Raji (cell line): ENCODE data around the gene DOK7.

ENCODE experiments used
- POLR2A ChIP-seq: IDR thresholded peaks from 2 replicates; pipeline ENCODE4 v1.6.1; 2011; ENCODE audit warnings: low read depth, low read length, control low read depth; ENCODE audit not compliant: insufficient read depth

Gene DOK7

DNA sequence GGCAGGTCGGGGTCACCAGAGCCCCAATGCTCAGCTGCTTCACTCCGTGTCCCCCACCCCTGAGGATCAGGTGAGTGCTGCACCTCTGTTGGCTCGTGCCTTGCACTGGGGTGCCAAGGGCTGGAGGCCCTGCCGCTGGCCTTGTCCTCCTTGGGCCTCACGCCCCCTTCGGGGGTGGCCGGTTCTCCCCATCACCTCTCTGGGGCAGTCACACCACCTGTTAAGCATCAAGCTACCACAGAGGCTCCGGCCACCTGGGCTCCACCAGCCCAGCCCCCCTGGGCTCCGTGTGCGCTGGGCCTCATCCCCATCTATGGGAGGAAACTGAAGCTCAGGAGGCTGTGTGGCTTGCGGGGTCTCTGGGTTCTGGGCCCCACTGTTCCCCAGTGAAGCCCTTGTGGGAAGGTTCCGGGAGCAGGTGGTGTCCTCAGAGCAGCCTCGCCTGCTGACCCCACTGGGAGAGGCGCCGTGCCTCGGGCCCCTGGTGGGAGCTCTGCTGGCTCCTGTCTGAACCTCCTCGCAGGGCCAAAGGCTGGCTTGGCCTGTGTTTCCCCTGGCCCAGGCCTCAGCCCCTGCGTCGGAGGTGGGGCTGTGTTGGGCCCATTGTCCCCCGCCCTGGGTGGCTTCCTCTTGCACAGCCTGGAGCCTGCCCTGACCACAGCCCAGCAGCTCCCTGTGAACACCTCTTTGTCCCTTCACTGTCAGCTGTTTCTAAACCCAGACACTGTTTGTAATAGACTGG lies 30.8 kb downstream of the DOK7 start:
- no peak for TF ChIP-seq POLR2A

DNA sequence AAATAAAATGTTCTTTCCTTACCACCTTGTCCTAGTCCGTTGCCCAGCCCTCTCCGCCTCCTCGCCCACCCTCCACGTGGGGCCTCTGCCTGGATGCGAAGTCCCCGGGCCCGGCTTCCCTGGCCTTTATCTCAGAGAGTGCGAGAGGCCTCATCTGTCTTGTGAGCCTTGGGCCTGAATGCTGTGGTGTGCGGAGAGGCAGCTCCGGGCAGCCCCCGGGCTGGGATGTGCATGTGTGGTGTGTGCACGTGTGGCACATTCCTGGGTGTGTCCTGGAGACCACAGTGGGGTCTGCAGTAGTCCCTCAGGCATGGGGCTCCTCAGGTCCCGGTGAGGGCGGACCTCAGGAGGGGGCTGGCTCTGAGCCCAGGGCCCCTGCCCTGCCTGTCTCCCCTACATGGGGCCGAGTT lies 31.4 kb downstream of the DOK7 start:
- TF ChIP-seq POLR2A: no peak

DNA sequence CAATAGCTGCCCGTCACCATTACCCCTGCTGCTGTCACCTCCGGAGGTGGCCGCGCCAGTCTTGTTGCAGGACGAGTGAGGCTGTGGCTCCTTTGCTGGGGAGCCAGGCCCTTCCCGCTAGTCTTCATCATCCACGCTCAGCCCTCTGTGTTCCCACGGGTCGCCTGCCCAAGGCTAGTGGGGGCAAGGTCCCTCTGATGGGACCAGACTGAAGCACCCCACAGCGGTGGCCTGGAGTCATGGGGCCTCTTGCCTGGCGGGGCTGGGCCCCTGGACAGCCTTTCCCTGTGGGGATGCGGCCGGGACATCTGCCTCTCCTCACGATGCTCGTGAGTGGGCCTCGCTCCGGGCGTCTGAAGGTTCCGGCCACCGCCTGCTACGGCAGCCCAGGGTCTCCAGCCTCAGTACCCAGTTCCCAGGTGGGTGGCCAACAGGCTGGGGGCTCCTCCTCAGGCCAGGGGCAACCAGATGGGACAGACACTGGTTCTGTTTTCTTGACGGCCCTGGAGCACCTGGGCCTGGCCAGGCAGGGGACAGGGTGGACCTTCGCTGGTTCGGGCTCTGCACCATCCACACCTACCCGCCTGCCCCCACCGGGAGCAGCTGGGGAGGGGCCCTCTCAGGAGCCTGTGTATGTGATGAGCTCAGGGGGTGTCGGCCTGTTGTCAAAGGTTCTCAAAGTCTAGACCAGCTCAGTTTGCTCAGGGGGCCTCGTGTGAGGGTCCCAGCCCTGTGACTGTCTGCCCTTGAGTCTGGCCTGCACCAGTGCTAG lies 32.3 kb downstream of the DOK7 start:
- no peak for TF ChIP-seq POLR2A

DNA sequence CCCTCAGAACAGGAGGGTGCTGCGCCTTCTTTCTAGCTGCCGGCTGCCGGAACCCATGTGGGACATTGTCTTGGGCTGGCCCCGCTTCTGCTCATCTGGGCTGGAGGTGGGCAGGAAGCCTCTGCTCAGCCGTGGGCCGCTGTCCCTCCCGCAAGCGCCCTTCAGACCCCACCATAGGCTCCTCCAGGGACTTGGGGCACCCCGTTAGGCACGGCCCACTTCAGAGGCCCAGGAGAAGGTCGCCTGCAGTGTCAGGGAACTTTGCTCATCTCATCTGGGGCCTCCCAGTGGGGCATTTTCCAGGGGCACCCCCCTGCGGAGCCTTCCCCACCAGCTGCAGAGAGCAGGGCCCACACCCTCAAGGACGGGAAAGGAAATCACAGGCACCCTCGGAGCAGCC lies 32.9 kb downstream of the DOK7 start:
- TF ChIP-seq POLR2A: no peak

DNA sequence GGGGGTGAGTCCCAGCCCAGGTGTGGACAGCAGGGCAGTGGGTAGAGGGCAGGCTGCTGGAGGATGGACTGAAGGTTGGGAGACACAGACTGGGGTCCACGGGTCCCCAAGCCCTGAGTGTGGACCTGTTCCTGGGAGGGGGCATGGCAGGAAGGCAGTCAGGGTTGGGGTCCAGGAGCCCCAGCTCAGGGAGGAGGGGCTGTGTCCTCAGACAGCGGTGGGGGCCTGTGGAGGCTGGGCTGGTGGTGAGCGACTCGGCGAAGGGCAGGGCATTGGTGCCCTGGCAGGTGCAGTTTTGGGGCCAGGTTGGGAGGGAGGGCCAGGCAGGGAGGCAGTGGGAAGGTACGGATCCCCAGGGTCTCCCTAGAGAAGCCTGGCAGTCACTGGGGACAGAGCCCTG lies 34.0 kb downstream of the DOK7 start:
- no peak for TF ChIP-seq POLR2A

DNA sequence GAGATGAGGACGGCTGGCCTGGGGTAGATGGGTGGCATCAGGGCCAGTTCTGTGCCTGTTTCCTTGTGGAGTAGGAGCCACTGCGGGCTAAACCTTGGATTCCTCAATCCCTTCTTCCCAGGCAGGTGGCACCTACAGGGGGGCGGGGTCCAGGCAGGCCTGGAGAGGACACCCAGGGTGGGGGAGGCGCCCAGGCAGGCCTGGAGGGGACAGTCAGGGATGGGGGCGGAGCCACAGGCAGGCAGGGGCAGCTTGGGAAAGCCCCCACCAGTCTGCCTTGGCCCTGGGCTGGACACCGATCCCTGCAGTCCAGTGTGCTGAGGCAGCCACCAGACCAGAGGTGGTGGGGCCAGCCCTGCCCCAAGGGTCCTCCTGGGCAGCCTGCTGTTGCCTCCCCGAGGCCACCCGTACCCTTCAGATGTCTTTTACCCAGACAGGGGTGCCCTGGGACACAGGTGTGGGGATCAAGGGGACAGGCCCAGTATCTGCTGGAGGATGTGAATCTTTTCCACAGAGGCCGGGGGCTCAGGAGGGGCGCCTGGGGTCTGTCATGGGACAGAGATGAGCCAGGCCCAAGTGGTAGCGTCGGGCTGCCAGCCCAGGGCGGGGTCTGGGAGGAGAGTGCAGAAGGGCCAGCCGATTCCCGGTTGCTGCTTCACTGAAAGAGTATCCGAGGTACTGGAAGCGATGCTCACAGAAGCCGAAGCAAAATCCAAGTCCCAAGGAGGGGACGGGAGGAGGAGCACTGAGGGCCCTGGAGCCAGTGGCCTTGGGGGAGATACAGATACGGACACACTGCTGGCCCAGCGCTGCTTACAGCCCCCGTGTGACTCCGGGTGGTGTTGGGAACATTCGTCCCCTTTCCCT lies 34.6 kb downstream of the DOK7 start:
- no peak for TF ChIP-seq POLR2A

DNA sequence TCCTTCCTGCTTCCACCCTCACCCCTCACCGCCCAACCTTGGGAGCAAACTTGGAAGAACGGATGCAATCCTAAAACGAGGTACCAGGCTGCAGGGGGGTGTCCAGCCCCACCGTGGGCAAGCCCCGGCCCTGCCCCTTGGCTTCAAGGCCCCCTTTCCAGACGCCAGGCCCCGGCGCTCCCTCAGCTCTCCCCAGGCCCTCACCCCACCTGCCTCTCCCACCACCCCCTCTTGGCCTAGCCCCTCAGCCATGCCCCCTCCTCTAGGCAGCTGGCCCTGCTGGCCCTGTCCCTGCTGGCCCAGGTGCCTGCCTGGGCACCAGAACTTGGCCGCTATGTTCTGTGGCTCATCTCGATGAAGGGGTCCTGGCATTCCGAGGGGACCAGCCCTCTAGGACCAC lies 35.3 kb downstream of the DOK7 start:
- no peak for TF ChIP-seq POLR2A

DNA sequence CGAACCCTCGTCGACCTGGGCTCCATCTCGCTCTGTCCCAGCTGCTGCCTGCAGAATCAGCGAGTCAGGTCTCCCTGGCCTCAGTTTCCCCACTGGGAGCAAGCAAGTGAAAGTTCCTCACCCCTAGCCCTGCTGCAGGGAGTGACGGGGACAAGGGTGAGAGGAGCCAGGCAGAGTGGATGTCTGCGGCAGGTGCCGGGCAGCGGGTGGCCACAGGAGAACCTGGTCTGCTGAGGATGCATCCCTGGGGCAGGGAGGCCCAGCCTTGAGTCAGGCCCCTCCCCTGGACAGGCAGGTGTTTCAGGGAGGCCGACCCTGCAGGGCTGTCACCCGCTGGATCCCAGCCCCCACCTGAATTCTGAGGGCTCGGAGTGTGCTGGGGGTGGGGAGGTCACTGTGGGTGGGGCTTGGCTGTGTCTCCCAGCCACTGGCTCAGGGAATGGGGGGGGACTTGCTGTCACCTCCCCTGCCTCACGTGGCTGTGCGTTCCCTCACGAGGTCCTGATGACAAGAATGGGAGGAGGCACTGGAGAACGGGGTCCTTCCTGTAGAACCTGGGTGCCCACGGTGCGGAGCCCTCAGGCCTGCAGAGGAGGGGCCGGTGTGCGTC lies 35.9 kb downstream of the DOK7 start:
- no peak for TF ChIP-seq POLR2A

DNA sequence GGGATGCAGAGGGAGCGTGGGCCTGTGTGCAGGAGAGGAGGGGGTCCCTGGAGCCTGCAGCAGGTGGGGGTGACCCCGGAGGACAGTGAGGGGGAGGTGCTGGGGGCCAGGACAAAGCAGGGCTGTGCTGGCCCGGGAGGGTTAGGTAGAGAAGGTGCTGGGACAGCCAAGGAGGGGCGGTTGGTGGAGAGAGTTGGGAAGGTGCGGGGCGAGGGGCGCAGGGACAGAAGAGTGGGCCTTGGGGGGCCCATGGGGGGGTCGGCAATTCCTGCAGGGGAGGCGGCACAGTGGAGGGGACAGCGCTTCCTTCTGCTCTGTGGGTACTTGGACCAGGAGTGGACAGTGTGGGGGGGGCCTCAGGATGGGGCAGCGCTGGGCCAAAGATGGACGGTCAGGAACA lies 36.6 kb downstream of the DOK7 start:
- TF ChIP-seq POLR2A: no peak

DNA sequence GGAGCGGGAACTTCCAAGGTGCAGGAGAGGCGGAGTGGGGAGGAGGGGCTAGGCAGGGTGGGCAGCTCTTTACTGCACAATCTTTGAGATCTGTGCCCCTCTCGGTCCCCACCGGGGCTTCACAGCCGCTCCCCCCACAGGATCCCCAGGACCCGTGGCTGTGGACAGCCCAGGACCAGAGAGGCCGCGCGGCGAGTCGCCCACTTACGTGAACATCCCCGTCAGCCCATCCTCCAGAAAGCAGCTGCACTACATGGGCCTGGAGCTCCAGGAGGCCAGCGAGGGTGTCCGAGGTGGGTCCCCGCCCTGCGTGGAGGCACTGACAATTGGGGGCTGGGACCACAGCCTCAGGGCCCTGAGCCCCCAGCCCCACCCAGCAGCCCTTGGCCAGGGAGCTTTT lies 37.0 kb downstream of the DOK7 start:
- no peak for TF ChIP-seq POLR2A

DNA sequence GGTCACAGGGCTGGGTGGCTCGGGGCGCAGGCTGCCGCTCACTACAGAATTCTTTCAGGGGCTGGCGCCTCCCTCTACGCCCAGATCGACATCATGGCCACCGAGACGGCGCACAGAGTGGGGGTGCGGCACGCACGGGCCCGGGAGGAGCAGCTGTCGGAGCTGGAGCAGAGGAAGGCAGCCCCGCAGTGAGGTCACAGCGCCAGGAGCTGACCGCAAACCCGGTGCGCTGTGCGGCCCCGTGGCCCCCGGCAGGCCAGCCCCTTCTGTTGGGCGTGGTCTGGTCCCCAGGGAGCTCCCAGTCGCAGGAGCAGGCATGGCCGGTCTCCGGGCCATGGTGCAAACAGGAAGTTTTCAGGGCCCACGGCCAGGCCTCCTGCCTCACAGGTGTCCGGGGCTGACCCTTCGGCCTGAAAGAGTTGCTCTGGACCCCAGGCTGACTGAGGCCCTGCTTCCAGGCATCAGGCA lies 37.6 kb downstream of the DOK7 start:
- no peak for TF ChIP-seq POLR2A

DNA sequence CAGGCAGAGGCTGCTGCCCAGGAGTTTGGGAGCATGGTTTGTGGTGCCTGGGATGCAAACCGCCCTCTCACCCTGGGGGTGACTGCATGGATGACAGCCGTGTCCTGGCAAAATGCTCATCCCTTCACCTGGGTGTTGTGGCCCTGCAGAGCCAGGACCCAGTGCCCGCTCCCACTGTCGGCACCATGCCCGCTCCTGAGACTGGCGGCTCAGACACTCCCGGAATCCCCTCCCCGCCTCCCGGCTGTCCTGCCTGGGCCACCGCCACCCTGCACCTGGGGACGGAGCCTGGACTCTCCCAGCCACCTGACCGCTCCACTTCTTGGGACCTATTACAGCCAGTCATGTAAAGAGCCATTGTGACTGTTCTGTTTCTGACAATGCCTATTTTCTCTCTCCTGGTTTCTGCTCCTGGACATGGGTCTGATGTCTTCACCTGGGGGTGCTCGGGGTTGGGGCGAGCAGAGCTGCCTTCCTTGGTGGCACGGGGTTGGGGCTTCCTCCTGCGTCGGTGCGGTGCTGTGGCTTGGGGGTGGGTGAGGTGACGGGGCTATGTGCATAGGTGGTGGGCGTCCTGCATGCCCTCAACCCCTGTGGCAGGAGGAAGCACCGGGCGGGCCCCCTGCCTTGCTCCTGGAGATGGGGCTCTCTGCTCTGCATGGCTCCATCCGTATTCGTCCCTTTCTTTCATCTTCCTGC lies 38.2 kb downstream of the DOK7 start:
- TF ChIP-seq POLR2A: no peak

DNA sequence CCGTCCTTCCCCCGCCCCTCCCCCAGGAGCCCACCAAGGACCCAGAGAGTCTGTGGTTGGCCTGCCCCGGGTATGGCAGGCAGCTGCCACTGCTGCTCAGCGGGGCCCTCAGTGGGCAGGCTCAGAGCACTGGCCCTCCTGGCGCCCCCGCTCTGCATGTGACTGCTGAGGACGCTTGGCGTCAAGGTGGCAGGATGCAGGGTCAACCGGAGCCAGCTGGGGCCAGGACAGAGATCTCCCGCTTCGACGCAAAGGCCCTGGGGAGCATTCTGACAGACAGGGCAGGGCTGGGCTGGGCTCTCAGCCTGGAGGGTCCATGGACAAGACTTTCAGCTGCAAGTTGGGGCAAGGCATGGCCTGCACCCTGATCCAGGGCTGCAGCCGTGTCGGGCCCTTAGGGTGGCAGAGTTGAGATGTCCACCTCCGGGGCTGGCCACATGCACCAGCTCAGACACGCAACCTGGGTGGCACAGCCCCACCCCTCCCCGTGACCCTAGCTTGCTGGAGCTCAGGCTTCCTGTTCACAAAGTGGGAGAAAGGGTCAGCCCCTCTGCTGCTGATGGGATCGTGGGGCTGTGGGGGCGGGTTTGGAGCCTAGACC lies 38.8 kb downstream of the DOK7 start:
- TF ChIP-seq POLR2A: no peak

DNA sequence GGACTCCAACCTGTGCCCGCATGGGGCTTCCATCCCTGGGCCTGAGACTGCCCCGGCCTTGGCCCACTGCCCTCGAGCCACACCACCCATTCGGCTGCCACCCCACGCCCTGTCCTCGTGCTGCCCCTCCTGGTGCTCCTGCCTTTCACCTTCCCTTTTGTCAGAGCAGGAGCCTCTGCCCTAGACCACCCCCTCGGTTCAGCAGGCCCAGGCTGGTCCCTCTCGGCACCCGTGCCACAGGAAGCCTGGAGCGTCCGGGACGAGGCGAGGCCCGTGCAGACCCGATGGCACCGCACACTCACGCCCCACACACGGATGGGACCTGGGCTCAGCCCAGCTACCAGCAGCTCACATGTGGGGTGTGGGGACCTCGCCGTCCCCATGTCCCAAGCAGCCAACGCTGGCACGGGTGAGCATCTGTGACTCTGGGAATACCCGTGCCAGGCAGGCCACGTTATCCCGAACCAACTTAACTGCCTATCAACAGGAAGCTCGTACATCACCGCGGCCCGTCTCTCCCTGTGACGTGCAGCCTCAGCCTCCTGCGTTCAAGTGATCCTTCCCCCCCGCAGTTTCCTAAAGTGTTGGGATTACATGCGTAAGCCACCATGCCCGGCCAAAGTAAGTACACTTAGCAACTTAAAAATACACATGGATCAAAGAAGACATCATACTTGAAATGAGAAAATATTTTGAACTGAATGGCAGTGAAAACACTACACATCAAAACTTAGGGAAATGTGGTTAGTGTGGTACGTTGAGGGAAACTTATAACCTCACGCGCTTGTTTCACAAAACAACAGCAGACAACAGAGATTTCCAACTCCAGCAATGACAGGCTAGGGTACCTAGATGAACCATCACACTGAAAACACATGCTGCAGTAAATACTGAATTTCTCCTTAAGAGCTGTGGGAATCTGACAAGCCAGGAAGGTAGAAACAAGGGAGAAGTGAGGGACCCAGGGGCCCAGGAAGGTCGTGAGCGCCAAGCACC lies 40.1 kb downstream of the DOK7 start:
- no peak for TF ChIP-seq POLR2A
